GM23248 (cell line): ENCODE measurements around the gene ZNF236. TPM values are rescaled to one million over a fixed set of nuclear protein-coding genes. Genes with fewer than 3 reads are reported as not detected.

Experiments
- DNase-seq: peaks from one replicate; pipeline ENCODE4 v3.0.0-alpha.2; 2015
- H2AFZ ChIP-seq: fragments of 200-600 bp; sonication (generic); 2 replicates; pipeline ENCODE4 v1.6.1; 2016; ENCODE audit warnings: antibody characterized with exemption
- H3F3A ChIP-seq: fragments of 200-600 bp; sonication (generic); 2 replicates; pipeline ENCODE4 v1.6.1; 2016; ENCODE audit warnings: mild to moderate bottlenecking, antibody characterized with exemption, mixed run types; ENCODE audit not compliant: insufficient read depth
- H3K27ac ChIP-seq: fragments of 200-600 bp; sonication (generic); 2 replicates; pipeline ENCODE4 v1.5.1; 2016; ENCODE audit warnings: mild to moderate bottlenecking
- H3K27me3 ChIP-seq: fragments of 200-600 bp; sonication (generic); replicated peaks from 2 replicates; pipeline ENCODE4 v1.6.1; 2016; ENCODE audit warnings: mild to moderate bottlenecking; ENCODE audit not compliant: insufficient read depth
- H3K36me3 ChIP-seq: fragments of 200-600 bp; sonication (generic); 2 replicates; pipeline ENCODE4 v1.6.1; 2016; ENCODE audit warnings: low read depth, mild to moderate bottlenecking
- H3K4me1 ChIP-seq: fragments of 200-600 bp; sonication (generic); 2 replicates; pipeline ENCODE4 v1.6.1; 2016; ENCODE audit warnings: mild to moderate bottlenecking; ENCODE audit not compliant: insufficient read depth
- H3K4me2 ChIP-seq: fragments of 200-600 bp; sonication (generic); one replicate; pipeline ENCODE4 v1.6.1; 2016; ENCODE audit warnings: mild to moderate bottlenecking; ENCODE audit not compliant: unreplicated experiment
- H3K4me3 ChIP-seq: fragments of 200-600 bp; sonication (generic); 2 replicates; pipeline ENCODE4 v1.5.1; 2016; ENCODE audit warnings: mild to moderate bottlenecking
- H3K79me2 ChIP-seq: fragments of 200-600 bp; sonication (generic); 2 replicates; pipeline ENCODE4 v1.6.1; 2016; ENCODE audit warnings: mild to moderate bottlenecking; ENCODE audit not compliant: insufficient read depth
- H3K9ac ChIP-seq: fragments of 200-600 bp; sonication (generic); 2 replicates; pipeline ENCODE4 v1.6.1; 2016; ENCODE audit warnings: mild to moderate bottlenecking
- H3K9me2 ChIP-seq: fragments of 200-600 bp; sonication (generic); 2 replicates; pipeline ENCODE4 v1.6.1; 2016; ENCODE audit warnings: mixed run types, mild to moderate bottlenecking, moderate library complexity; ENCODE audit not compliant: insufficient read depth
- H3K9me3 ChIP-seq: fragments of 200-600 bp; sonication (generic); one replicate; pipeline ENCODE4 v1.6.1; 2017; ENCODE audit warnings: low read depth
- H4K20me1 ChIP-seq: fragments of 200-600 bp; sonication (generic); 2 replicates; pipeline ENCODE4 v1.6.0; 2016; ENCODE audit not compliant: insufficient read depth
- EZH2 ChIP-seq: fragments of 200-600 bp; sonication (generic); IDR thresholded peaks from 2 replicates; pipeline ENCODE4 v1.6.1; 2018; ENCODE audit warnings: antibody characterized with exemption, mild to moderate bottlenecking; ENCODE audit not compliant: insufficient read depth, poor library complexity, severe bottlenecking
- EZH2phosphoT487 ChIP-seq: fragments of 200-600 bp; sonication (generic); IDR thresholded peaks from 2 replicates; pipeline ENCODE4 v1.6.1; 2018; ENCODE audit warnings: antibody characterized with exemption, moderate library complexity, mild to moderate bottlenecking, low read depth; ENCODE audit not compliant: insufficient read depth
- WGBS, 2 experiments: methylation state at CpG; one replicate each; pipeline ENCODE4 v1.1.6; 2015 to 2017; ENCODE audit warnings: low lambda C conversion rate in 2 of 2, low coverage in 1 of 2; ENCODE audit errors: missing lambda C conversion rate in 2 of 2; 5-methylcytosine and 5-hydroxymethylcytosine counted together
- in situ Hi-C: fragments of 300-500 bp; cut with MboI; formaldehyde crosslinking; loops from 2 replicates; pipeline ENCODE4 v1.15.0; 2020
- polyA plus RNA-seq: library from polyadenylated mRNA; unstranded; fragments of >200 nt; fragmentation: Nextera tagmentation; extraction: Ambion mirVana; gene quantifications from 2 replicates; pipeline ENCODE4 v1.2.1, GENCODE V29; 2016
- total RNA-seq: library from RNA; depleted of rRNA; stranded (reverse); fragments of >200 nt; shearing (Covaris generic); gene quantifications from 2 replicates; pipeline ENCODE4 v1.2.3, GENCODE V29; 2014

The ZNF236 gene
- total and polyA plus RNA-seq, 2 experiments from 2014 or later, result 4.6 to 12.4 TPM

DNA sequence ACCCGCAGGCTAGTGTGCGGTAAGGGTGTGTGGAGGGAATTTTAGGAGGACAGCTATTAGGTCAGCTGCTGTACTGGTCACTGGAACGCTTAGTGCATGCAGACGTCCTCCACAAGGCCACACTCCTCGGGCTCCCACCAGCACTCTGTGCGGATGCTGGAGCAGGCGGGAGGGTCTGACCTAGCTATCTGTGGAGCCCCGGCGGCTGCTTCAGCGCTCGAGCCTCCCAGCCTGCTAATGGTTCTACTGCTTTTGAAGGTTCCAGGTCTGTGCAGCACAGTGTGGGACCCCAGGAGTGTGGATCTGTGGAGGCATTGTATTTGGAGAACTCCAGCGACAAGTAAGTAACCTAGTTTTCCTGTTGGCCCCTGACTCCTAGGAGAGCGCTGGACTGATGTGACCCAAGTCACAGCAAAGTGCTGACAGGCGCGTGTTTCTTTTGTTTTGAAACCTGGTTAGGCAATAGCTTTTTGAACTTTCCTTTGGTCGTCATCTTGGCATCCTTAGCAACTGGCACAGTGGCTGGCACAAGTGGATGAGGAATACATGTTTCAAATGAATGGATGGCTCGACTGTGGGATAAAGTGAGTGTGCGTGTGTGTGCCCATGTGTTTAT, 113.5 kb downstream of the ZNF236 start:
- Histone ChIP-seq H3K4me2 (no peak overlapping the region), H3K4me1 (no peaks in the 10 kb centered on the region), H3K79me2 (no peaks in the 10 kb centered on the region), H3K36me3 (peaks cover 9% of the 10 kb centered on the region), H3K27me3 (no peaks in the 10 kb centered on the region), H3K9me3 (no peaks in the 10 kb centered on the region), H3K9me2 (no peaks in the 10 kb centered on the region), H2AFZ (no peak overlapping the region), H3K4me3 (no peak overlapping the region), H3K27ac (no peak overlapping the region), H3F3A (no peaks in the 10 kb centered on the region), H3K9ac (no peak overlapping the region), H4K20me1 (no peaks in the 10 kb centered on the region; the same call in 1 of the 2 replicates)
- in situ Hi-C loops, result no loop called here
- 92 to 96% methylated on average over 18 of the region's 18 CpGs for WGBS, 2 experiments
- TF ChIP-seq EZH2, result no peak
- TF ChIP-seq EZH2phosphoT487, result no peak
- no peak for DNase-seq

GRCh38 chr18:76936877-76937276, 114.5 kb downstream of the ZNF236 start:
- TF ChIP-seq EZH2, result no peak
- no peak for TF ChIP-seq EZH2phosphoT487
- in situ Hi-C loops, result no loop called here
- no peak overlapping the region for H3K4me3 ChIP-seq
- no peaks in the 10 kb centered on the region for H3K9me3 ChIP-seq
- no peak overlapping the region for H2AFZ ChIP-seq
- no peaks in the 10 kb centered on the region for H3K27me3 ChIP-seq
- no peaks in the 10 kb centered on the region for H3K79me2 ChIP-seq
- H3K4me1 ChIP-seq, result no peaks in the 10 kb centered on the region
- H3K9ac ChIP-seq, result no peak overlapping the region
- H3F3A ChIP-seq, result no peaks in the 10 kb centered on the region
- no peaks in the 10 kb centered on the region for H3K9me2 ChIP-seq
- WGBS, 2 experiments, result 97 to 98% methylated on average over 11 of the region's 11 CpGs
- H3K36me3 ChIP-seq, result peaks cover 9% of the 10 kb centered on the region
- no peaks in the 10 kb centered on the region for H4K20me1 ChIP-seq
- H3K4me2 ChIP-seq, result no peak overlapping the region
- no peak overlapping the region for H3K27ac ChIP-seq
- no peak for DNase-seq

DNA sequence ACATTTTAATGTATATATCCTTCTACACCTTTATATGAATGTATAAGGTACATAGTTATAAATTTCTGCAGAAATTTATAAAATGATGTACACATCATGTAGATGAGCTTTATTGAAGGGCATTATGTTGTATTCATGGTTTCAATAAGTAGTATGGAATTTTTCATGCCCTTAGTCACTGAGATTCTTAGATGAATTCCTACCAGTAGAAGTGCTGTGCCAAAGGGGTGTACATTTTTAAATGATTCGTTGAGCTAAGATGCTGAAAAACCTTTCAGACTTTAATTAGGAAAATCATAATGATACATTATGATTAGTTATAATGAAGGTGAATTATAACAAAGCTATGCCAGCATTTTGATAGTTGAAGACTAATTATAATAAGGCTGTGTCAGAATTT, 115.2 kb downstream of the ZNF236 start:
- Histone ChIP-seq H3K4me3 (no peak overlapping the region), H3K27ac (no peak overlapping the region), H3K27me3 (no peaks in the 10 kb centered on the region), H3K9me3 (no peaks in the 10 kb centered on the region), H2AFZ (no peak overlapping the region), H3K36me3 (peaks cover 9% of the 10 kb centered on the region), H3F3A (no peaks in the 10 kb centered on the region), H3K4me2 (no peak overlapping the region), H3K9me2 (no peaks in the 10 kb centered on the region), H3K9ac (no peak overlapping the region), H3K79me2 (no peaks in the 10 kb centered on the region), H3K4me1 (no peaks in the 10 kb centered on the region), H4K20me1 (no peaks in the 10 kb centered on the region)
- peak; percentile 52 for DNase-seq
- TF ChIP-seq EZH2phosphoT487, result no peak
- TF ChIP-seq EZH2, result no peak
- WGBS, 2 experiments, result 86 to 91% methylated on average over 1 of the region's 1 CpG
- in situ Hi-C loops, result no loop called here

DNA sequence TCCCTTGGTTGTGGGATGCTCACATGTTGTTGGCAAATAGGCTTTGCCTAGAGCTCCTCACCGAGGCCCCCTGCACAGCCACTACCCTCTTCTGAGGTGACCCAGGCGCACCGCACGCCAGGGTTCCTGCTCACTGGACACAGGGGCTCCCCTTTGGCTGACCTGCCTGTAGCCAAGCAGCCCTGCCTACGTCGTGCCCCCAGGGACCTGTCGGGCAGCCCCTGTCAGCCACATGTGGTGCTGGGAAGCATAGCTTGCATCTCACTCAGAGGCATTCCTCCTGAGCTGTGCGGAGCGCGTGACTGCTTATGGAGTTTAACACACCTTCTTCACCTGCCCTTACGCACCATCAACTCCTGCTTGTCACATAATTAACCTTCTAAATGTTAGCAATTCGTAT, 116.3 kb downstream of the ZNF236 start:
- no peaks in the 10 kb centered on the region for H3K9me3 ChIP-seq
- no peaks in the 10 kb centered on the region for H3K79me2 ChIP-seq
- in situ Hi-C loops, result no loop called here
- H3K4me2 ChIP-seq, result no peak overlapping the region
- H4K20me1 ChIP-seq, result no peaks in the 10 kb centered on the region
- H3F3A ChIP-seq, result peaks cover 8% of the 10 kb centered on the region
- H3K27ac ChIP-seq, result no peak overlapping the region
- H3K4me1 ChIP-seq, result no peaks in the 10 kb centered on the region
- H3K27me3 ChIP-seq, result no peaks in the 10 kb centered on the region
- DNase-seq, result no peak
- H3K36me3 ChIP-seq, result peaks cover 9% of the 10 kb centered on the region
- no peak overlapping the region for H3K4me3 ChIP-seq
- no peak for TF ChIP-seq EZH2phosphoT487
- no peak for TF ChIP-seq EZH2
- WGBS, 2 experiments, result 83 to 90% methylated on average over 12 of the region's 12 CpGs
- no peaks in the 10 kb centered on the region for H3K9me2 ChIP-seq
- H3K9ac ChIP-seq, result no peak overlapping the region
- H2AFZ ChIP-seq, result no peak overlapping the region

DNA sequence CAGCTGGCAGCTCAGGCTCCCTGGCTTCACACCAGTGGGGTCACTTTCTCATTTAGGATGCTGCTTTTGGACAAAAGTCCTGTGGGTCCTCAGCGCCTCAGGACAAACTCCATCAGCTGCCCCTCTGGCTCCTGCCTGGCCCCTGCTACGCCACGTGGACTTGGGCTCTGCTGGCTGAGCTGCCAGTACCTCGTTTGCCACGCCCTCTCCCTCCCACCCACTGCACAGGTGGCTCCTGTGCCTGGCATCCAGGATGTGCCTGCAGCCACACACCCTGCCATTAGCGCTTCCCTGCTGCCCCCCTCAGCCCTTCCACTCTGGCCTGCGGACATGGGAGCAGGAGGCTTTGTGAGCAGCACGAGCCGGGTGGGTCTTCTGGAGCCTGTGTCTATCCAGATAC, 118.9 kb downstream of the ZNF236 start:
- H3K9ac ChIP-seq, result no peak overlapping the region
- no peak overlapping the region for H2AFZ ChIP-seq
- H3F3A ChIP-seq, result peaks cover 20% of the 10 kb centered on the region
- in situ Hi-C loops, result no loop called here
- no peaks in the 10 kb centered on the region; the same call in 1 of the 2 replicates for H3K36me3 ChIP-seq
- no peaks in the 10 kb centered on the region for H3K27me3 ChIP-seq
- H4K20me1 ChIP-seq, result no peaks in the 10 kb centered on the region
- WGBS, 2 experiments, result 94% methylated on average over 9 of the region's 9 CpGs
- no peak overlapping the region for H3K4me2 ChIP-seq
- DNase-seq, result no peak
- no peak overlapping the region for H3K4me3 ChIP-seq
- TF ChIP-seq EZH2phosphoT487 (no peak), EZH2 (no peak)
- H3K9me2 ChIP-seq, result no peaks in the 10 kb centered on the region
- no peaks in the 10 kb centered on the region; the same call in 1 of the 2 replicates for H3K4me1 ChIP-seq
- no peaks in the 10 kb centered on the region for H3K9me3 ChIP-seq
- H3K79me2 ChIP-seq, result no peaks in the 10 kb centered on the region
- H3K27ac ChIP-seq, result no peak overlapping the region
